Liver (tissue), 9 donors: ENCODE measurements around the gene HHLA2. TPM values are rescaled to one million over a fixed set of nuclear protein-coding genes. Genes with fewer than 3 reads are reported as not detected.

Experiments used
- DNase-seq: peaks from one replicate; pipeline ENCODE4 v3.0.0-alpha.2; 2017; ENCODE audit warnings: low spot score
- H3K27ac ChIP-seq, 2 donors: one replicate each; pipeline ENCODE4 v1.7.0; 2013; ENCODE audit warnings: inconsistent platforms in 2 of 2, low read length in 2 of 2, control low read depth in 1 of 2, low read depth in 1 of 2, mild to moderate bottlenecking in 1 of 2
- H3K27me3 ChIP-seq, 4 donors: one replicate each; pipeline versions ENCODE4 v1.6.1 to v1.7.0; 2013; ENCODE audit warnings: low read length in 3 of 4, inconsistent platforms in 1 of 4, mild to moderate bottlenecking in 1 of 4, moderate library complexity in 1 of 4; ENCODE audit not compliant: control insufficient read depth in 4 of 4, insufficient read depth in 4 of 4
- H3K36me3 ChIP-seq, 4 donors: one replicate each; pipeline versions ENCODE4 v1.6.1 to v1.7.0; 2013; ENCODE audit warnings: low read length in 3 of 4, mild to moderate bottlenecking in 3 of 4, low read depth in 1 of 4, moderate library complexity in 1 of 4; ENCODE audit not compliant: control insufficient read depth in 4 of 4, insufficient read depth in 3 of 4
- H3K4me1 ChIP-seq, 4 donors: one replicate each; pipeline versions ENCODE4 v1.6.1 to v1.7.0; 2013; ENCODE audit warnings: low read length in 3 of 4, mild to moderate bottlenecking in 3 of 4, moderate library complexity in 1 of 4; ENCODE audit not compliant: control insufficient read depth in 4 of 4, insufficient read depth in 4 of 4
- H3K4me3 ChIP-seq, 3 donors: one replicate each; pipeline versions ENCODE4 v1.6.1 to v1.7.0; 2013; ENCODE audit warnings: low read length in 3 of 3, control low read depth in 1 of 3, low read depth in 1 of 3, mild to moderate bottlenecking in 1 of 3
- H3K9ac ChIP-seq, 2 donors: one replicate each; pipeline ENCODE4 v1.7.0; 2013; ENCODE audit warnings: low read length in 2 of 2, mild to moderate bottlenecking in 2 of 2, moderate library complexity in 2 of 2, control low read depth in 1 of 2, low read depth in 1 of 2
- H3K9me3 ChIP-seq, 4 donors: one replicate each; pipeline versions ENCODE4 v1.6.1 to v1.7.0; 2013; ENCODE audit warnings: low read length in 3 of 4; ENCODE audit not compliant: control insufficient read depth in 4 of 4
- ATF3 ChIP-seq: IDR thresholded peaks from 2 replicates; pipeline ENCODE4 v1.6.1; 2016; ENCODE audit warnings: antibody characterized with exemption
- CTCF ChIP-seq: fragments of 150-350 bp; IDR thresholded peaks from 2 replicates; pipeline ENCODE4 v1.5.1; 2017; ENCODE audit warnings: improper control_type of control experiment, low read depth, low read length; ENCODE audit not compliant: missing input control
- EGR1 ChIP-seq, 2 donors: IDR thresholded peaks; 2 replicates each; pipeline ENCODE4 v1.6.1; 2016 to 2018; ENCODE audit warnings: antibody characterized with exemption in 2 of 2, low read depth in 2 of 2
- FOXA1 ChIP-seq: IDR thresholded peaks from 2 replicates; pipeline ENCODE4 v1.6.1; 2016; ENCODE audit warnings: antibody characterized with exemption
- FOXA2 ChIP-seq: IDR thresholded peaks from 2 replicates; pipeline ENCODE4 v1.6.1; 2016; ENCODE audit warnings: antibody characterized with exemption
- GABPA ChIP-seq, 2 donors: IDR thresholded peaks in 1 of 2; conservative IDR thresholded peaks in 1 of 2; 2 replicates each; pipeline ENCODE4 v1.6.1; 2016; ENCODE audit warnings: antibody characterized with exemption in 2 of 2, mild to moderate bottlenecking in 1 of 2, moderate library complexity in 1 of 2
- HNF4A ChIP-seq, 2 donors: conservative IDR thresholded peaks; 2 replicates each; pipeline ENCODE4 v1.6.1; 2016; ENCODE audit warnings: antibody characterized with exemption in 2 of 2, mild to moderate bottlenecking in 2 of 2
- HNF4G ChIP-seq: IDR thresholded peaks from 2 replicates; pipeline ENCODE4 v1.6.1; 2016; ENCODE audit warnings: antibody characterized with exemption
- JUND ChIP-seq, 2 donors: IDR thresholded peaks; 2 replicates each; pipeline ENCODE4 v1.6.1; 2016; ENCODE audit warnings: antibody characterized with exemption in 2 of 2
- MAX ChIP-seq: IDR thresholded peaks from 2 replicates; pipeline ENCODE4 v1.6.1; 2016; ENCODE audit warnings: antibody characterized with exemption
- NR2F2 ChIP-seq: IDR thresholded peaks from 2 replicates; pipeline ENCODE4 v1.6.1; 2016; ENCODE audit warnings: antibody characterized with exemption
- RAD21 ChIP-seq, 2 donors: IDR thresholded peaks; 2 replicates each; pipeline ENCODE4 v1.6.1; 2016; ENCODE audit warnings: antibody characterized with exemption in 2 of 2, mild to moderate bottlenecking in 2 of 2
- REST ChIP-seq: IDR thresholded peaks from 2 replicates; pipeline ENCODE4 v1.6.1; 2016; ENCODE audit warnings: antibody characterized with exemption, mild to moderate bottlenecking
- RXRA ChIP-seq, 2 donors: IDR thresholded peaks; 2 replicates each; pipeline ENCODE4 v1.6.1; 2017 to 2018; ENCODE audit warnings: antibody characterized with exemption in 2 of 2, mild to moderate bottlenecking in 1 of 2
- SP1 ChIP-seq: IDR thresholded peaks from 2 replicates; pipeline ENCODE4 v1.6.1; 2018; ENCODE audit warnings: antibody characterized with exemption, mild to moderate bottlenecking
- TAF1 ChIP-seq: conservative IDR thresholded peaks from 2 replicates; pipeline ENCODE4 v1.6.1; 2016; ENCODE audit warnings: antibody characterized with exemption, mild to moderate bottlenecking
- YY1 ChIP-seq: IDR thresholded peaks from 2 replicates; pipeline ENCODE4 v1.6.1; 2016; ENCODE audit warnings: antibody characterized with exemption, mild to moderate bottlenecking
- ZBTB33 ChIP-seq: IDR thresholded peaks from 2 replicates; pipeline ENCODE4 v1.6.1; 2016; ENCODE audit warnings: antibody characterized with exemption
- WGBS: extraction: QIAGEN DNeasy Blood & Tissue Kit; methylation state at CpG from one replicate; pipeline ENCODE4 v1.1.7; 2013; 5-methylcytosine and 5-hydroxymethylcytosine counted together
- polyA plus RNA-seq, 2 donors: library from polyadenylated mRNA; stranded (reverse) in 1 of 2; unstranded in 1 of 2; fragments of 200-250 nt in 1 of 2; fragments of >200 nt in 1 of 2; fragmentation: Nextera tagmentation in 1 of 2; extraction: Ambion mirVana in 1 of 2; gene quantifications; one replicate each; pipeline versions ENCODE4 v1.2.1 to v1.2.3, GENCODE V29; 2013 to 2015
- total RNA-seq, 2 donors: library from RNA; depleted of rRNA; stranded (reverse); fragments of >200 nt; gene quantifications; one replicate each; pipeline ENCODE4 v1.2.3, GENCODE V29; 2014
- donor health status: healthy.
- donor health status: healthy.
- donor health status: healthy.
- donor health status: healthy.
- donor health status: healthy.

Gene HHLA2
- total and polyA plus RNA-seq, 4 donors, result 0.07 to 0.14 TPM; not detected in 2

GRCh38 chr3:108295421-108296175, 750 bp upstream of the HHLA2 start:
- no peaks in the 10 kb centered on the region for H3K9me3 ChIP-seq
- H3K27me3 ChIP-seq, result no peaks in the 10 kb centered on the region
- H3K9ac ChIP-seq, result no peak overlapping the region
- H3K4me1 ChIP-seq, result peaks cover 0 to 10% (median 5%) of the 10 kb centered on the region in 4 donors
- H3K36me3 ChIP-seq, result no peaks in the 10 kb centered on the region
- WGBS, result 84% methylated on average over 7 of the region's 7 CpGs
- DNase-seq, result no peak
- no peak overlapping the region for H3K27ac ChIP-seq
- TF ChIP-seq MAX (no peak), FOXA1 (no peak), TAF1 (no peak), REST (no peak)
- no peak overlapping the region for H3K4me3 ChIP-seq

GRCh38 chr3:108297647-108298046, 1.3 kb downstream of the HHLA2 start:
- Histone ChIP-seq H3K9me3 (no peaks in the 10 kb centered on the region), H3K36me3 (no peaks in the 10 kb centered on the region), H3K27me3 (no peaks in the 10 kb centered on the region), H3K27ac (no peak overlapping the region), H3K9ac (no peak overlapping the region), H3K4me3 (no peak overlapping the region), H3K4me1 (peaks cover 0 to 10% (median 5%) of the 10 kb centered on the region in 4 donors)
- WGBS, result 30% methylated on average over 3 of the region's 3 CpGs
- DNase-seq, result peak; percentile 41
- TF ChIP-seq ZBTB33, result no peak
- TF ChIP-seq HNF4G, result no peak
- no peak for TF ChIP-seq CTCF
- TF ChIP-seq EGR1 (IDR thresholded peaks at IDR 0.05; ENCODE audit: low read depth in 2 of 2), result no peak
- TF ChIP-seq GABPA (IDR thresholded peaks at IDR 0.05 in 1 of 2, conservative IDR thresholded peaks at IDR 0.05 in 1 of 2), result no peak
- TF ChIP-seq REST, result no peak
- no peak for TF ChIP-seq FOXA2
- peak; percentile 19 to 52 for TF ChIP-seq RXRA (IDR thresholded peaks at IDR 0.05)
- no peak for TF ChIP-seq NR2F2
- no peak for TF ChIP-seq TAF1
- peak in 1 of 2 donors; percentile 20 for TF ChIP-seq HNF4A (conservative IDR thresholded peaks at IDR 0.05)
- TF ChIP-seq MAX, result no peak
- peak; percentile 27 for TF ChIP-seq SP1
- TF ChIP-seq RAD21 (IDR thresholded peaks at IDR 0.05), result peak in 1 of 2 donors; percentile 28
- no peak for TF ChIP-seq FOXA1
- TF ChIP-seq ATF3, result no peak
- no peak for TF ChIP-seq JUND (IDR thresholded peaks at IDR 0.05)
- TF ChIP-seq YY1, result no peak
